Measurements from ENCODE around the gene PTBP3. TPM values are rescaled to one million over a fixed set of nuclear protein-coding genes. Genes with fewer than 3 reads are reported as not detected.

Gene PTBP3
- polyA plus RNA-seq, 2 donors, result 15.8 to 23.7 TPM

DNA sequence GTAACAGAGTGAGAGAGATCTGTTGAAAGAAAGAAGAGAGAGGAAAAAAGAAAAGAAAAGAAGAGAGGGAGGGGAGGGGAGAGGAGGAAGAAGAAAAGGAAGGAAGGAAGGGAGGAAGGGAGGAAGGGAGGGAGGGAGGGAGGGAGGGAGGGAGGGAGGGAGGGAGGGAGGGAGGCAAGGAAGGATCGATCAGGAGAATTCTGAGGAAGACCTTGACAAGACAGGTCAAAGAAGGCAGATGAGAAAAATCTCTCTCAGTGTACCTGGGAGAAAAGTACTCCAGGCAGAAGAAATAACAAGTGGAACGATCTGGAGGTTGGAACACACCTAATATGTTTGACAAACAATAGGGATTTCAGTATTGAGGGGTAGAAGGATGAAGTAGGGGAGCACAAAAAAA lies 93.7 kb downstream of the PTBP3 start:
- H3K4me1 ChIP-seq (ENCODE audit: control insufficient read depth in 2 of 2, insufficient read depth in 2 of 2, low read length in 1 of 2), result no peaks in the 10 kb centered on the region
- H3K36me3 ChIP-seq (ENCODE audit: control insufficient read depth in 2 of 2, insufficient read depth in 2 of 2, low read length in 1 of 2), result peaks cover 0 to 3% of the 10 kb centered on the region in 2 donors
- WGBS, 2 donors, result 82 to 89% methylated on average over 2 of the region's 2 CpGs
- H3K27me3 ChIP-seq (ENCODE audit: control insufficient read depth in 1 of 2, insufficient read depth in 2 of 2, low read length in 2 of 2), result no peaks in the 10 kb centered on the region
- H3K9me3 ChIP-seq (ENCODE audit: control insufficient read depth in 2 of 2, insufficient read depth in 1 of 2, low read depth in 1 of 2, low read length in 1 of 2), result no peaks in the 10 kb centered on the region
- no peak overlapping the region for H3K4me3 ChIP-seq (ENCODE audit: low read depth in 1 of 2, low read length in 2 of 2)
- no peak overlapping the region for H3K27ac ChIP-seq (ENCODE audit: low read depth in 2 of 2, low read length in 1 of 2)

DNA sequence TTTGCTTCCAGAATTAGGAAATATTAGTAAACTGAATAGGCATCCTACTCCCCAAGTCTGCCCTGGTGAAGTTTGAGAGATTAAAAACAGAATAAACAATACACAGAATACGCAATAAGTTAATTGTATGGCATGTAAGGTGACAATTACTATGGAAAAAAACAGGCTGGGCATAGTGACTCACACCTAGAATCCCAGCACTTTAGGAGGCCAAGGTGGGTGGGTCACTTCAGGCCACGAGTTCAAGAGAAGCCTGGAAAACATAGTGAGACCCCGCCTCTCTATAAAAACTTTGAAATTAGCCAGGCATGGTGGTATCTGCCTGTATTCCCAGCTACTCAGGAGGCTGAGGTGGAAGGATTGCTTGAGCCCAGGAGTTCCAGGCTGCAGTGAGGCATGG lies 94.1 kb downstream of the PTBP3 start:
- H3K9me3 ChIP-seq (ENCODE audit: control insufficient read depth in 2 of 2, insufficient read depth in 1 of 2, low read depth in 1 of 2, low read length in 1 of 2), result no peaks in the 10 kb centered on the region
- no peaks in the 10 kb centered on the region for H3K4me1 ChIP-seq (ENCODE audit: control insufficient read depth in 2 of 2, insufficient read depth in 2 of 2, low read length in 1 of 2)
- no peak overlapping the region for H3K27ac ChIP-seq (ENCODE audit: low read depth in 2 of 2, low read length in 1 of 2)
- 62 to 73% methylated on average over 3 of the region's 3 CpGs for WGBS, 2 donors
- no peaks in the 10 kb centered on the region for H3K27me3 ChIP-seq (ENCODE audit: control insufficient read depth in 1 of 2, insufficient read depth in 2 of 2, low read length in 2 of 2)
- no peak overlapping the region for H3K4me3 ChIP-seq (ENCODE audit: low read depth in 1 of 2, low read length in 2 of 2)
- peaks cover 0 to 3% of the 10 kb centered on the region in 2 donors for H3K36me3 ChIP-seq (ENCODE audit: control insufficient read depth in 2 of 2, insufficient read depth in 2 of 2, low read length in 1 of 2)

DNA sequence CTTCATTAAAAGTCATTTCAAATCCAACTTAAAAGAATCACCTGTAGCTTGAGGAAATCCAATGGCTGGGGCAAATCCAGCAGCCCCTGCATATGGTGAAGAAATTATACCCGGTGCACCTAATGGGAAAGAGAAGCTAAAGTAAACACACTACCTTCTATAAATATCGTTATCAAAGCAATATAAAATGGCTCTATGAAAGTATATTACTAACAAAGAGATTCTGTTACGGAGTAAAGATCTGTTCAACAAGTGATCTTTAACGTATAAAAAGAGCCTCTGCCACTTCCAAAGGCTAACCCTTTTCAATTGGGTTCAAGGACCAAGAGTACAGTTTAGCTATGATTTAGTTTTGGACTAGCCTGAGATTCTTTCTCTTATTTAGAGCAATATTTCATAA lies 98.6 kb downstream of the PTBP3 start:
- peaks cover 0 to 2% of the 10 kb centered on the region in 2 donors for H3K36me3 ChIP-seq (ENCODE audit: control insufficient read depth in 2 of 2, insufficient read depth in 2 of 2, low read length in 1 of 2)
- 76 to 85% methylated on average over 4 of the region's 4 CpGs for WGBS, 2 donors
- H3K9me3 ChIP-seq (ENCODE audit: control insufficient read depth in 2 of 2, insufficient read depth in 1 of 2, low read depth in 1 of 2, low read length in 1 of 2), result no peaks in the 10 kb centered on the region
- no peaks in the 10 kb centered on the region for H3K27me3 ChIP-seq (ENCODE audit: control insufficient read depth in 1 of 2, insufficient read depth in 2 of 2, low read length in 2 of 2)
- no peak overlapping the region for H3K4me3 ChIP-seq (ENCODE audit: low read depth in 1 of 2, low read length in 2 of 2)
- H3K27ac ChIP-seq (ENCODE audit: low read depth in 2 of 2, low read length in 1 of 2), result no peak overlapping the region
- H3K4me1 ChIP-seq (ENCODE audit: control insufficient read depth in 2 of 2, insufficient read depth in 2 of 2, low read length in 1 of 2), result no peaks in the 10 kb centered on the region

DNA sequence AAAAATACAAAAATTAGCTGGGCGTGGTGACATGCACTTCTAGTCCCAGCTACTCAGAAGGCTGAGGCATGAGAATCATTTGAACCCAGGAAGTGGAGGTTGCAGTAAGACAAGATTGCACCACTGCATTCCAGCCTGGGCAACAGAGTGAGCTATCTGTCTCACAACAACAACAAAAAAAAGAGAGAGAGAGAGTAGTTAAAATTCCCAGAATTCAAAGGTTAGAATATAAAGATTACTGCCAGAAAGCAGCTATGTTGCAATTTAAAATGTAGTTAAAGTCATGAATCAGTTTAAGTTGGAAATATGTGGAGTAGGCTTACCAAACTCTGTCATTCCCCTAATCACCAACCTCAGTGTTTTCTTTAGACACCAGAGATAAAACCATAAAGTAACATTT lies 99.7 kb downstream of the PTBP3 start:
- Histone ChIP-seq H3K27me3 (ENCODE audit: control insufficient read depth in 1 of 2, insufficient read depth in 2 of 2, low read length in 2 of 2) (no peaks in the 10 kb centered on the region), H3K4me1 (ENCODE audit: control insufficient read depth in 2 of 2, insufficient read depth in 2 of 2, low read length in 1 of 2) (no peaks in the 10 kb centered on the region), H3K36me3 (ENCODE audit: control insufficient read depth in 2 of 2, insufficient read depth in 2 of 2, low read length in 1 of 2) (peaks cover 0 to 3% of the 10 kb centered on the region in 2 donors), H3K27ac (ENCODE audit: low read depth in 2 of 2, low read length in 1 of 2) (no peak overlapping the region), H3K9me3 (ENCODE audit: control insufficient read depth in 2 of 2, insufficient read depth in 1 of 2, low read depth in 1 of 2, low read length in 1 of 2) (no peaks in the 10 kb centered on the region), H3K4me3 (ENCODE audit: low read depth in 1 of 2, low read length in 2 of 2) (no peak overlapping the region)
- 93 to 100% methylated on average over 1 of the region's 1 CpG for WGBS, 2 donors

DNA sequence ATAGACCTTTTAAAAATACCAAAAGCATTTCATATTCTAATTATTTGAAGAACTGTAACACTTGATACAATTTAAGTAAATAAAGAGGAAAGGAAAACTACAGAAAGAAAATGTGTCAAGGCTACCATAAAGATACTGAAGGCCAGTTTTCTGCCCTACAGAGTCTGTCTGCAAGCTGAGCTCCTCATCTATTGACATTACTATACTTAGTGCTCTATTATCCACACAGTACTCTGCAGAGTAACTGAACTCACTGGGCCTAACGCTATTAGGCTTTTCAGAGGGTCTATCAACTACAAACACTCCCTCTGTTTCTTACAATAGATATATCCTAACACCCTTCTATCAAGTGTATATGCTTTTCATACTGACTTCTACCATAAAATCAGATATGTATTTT lies 101.2 kb downstream of the PTBP3 start:
- Histone ChIP-seq H3K27me3 (ENCODE audit: control insufficient read depth in 1 of 2, insufficient read depth in 2 of 2, low read length in 2 of 2) (no peaks in the 10 kb centered on the region), H3K27ac (ENCODE audit: low read depth in 2 of 2, low read length in 1 of 2) (no peak overlapping the region), H3K36me3 (ENCODE audit: control insufficient read depth in 2 of 2, insufficient read depth in 2 of 2, low read length in 1 of 2) (peaks cover 0 to 6% of the 10 kb centered on the region in 2 donors), H3K4me1 (ENCODE audit: control insufficient read depth in 2 of 2, insufficient read depth in 2 of 2, low read length in 1 of 2) (no peaks in the 10 kb centered on the region), H3K9me3 (ENCODE audit: control insufficient read depth in 2 of 2, insufficient read depth in 1 of 2, low read depth in 1 of 2, low read length in 1 of 2) (no peaks in the 10 kb centered on the region), H3K4me3 (ENCODE audit: low read depth in 1 of 2, low read length in 2 of 2) (no peak overlapping the region)
- WGBS, 2 donors, result 89 to 90% methylated on average over 1 of the region's 1 CpG

DNA sequence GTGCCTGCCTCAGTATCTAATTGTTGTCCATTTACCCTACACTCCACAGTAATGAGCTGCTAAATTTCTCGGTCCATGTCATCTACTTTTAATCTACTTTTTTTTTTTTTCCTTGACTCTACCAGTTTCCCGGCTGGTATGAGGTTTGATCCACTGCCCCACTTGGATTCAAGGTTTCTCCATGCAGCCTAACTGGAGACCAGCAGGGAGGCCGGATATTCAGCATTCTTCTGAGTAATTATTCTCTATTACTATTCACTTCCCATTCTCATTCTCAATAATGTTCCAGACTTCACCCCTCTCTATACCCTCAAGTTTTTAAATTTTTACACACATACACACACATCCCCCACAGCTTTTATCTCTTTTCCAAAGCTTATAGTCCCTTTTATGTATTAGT lies 107.3 kb downstream of the PTBP3 start:
- Histone ChIP-seq H3K27me3 (ENCODE audit: control insufficient read depth in 1 of 2, insufficient read depth in 2 of 2, low read length in 2 of 2) (no peaks in the 10 kb centered on the region), H3K36me3 (ENCODE audit: control insufficient read depth in 2 of 2, insufficient read depth in 2 of 2, low read length in 1 of 2) (peaks cover 5 to 6% of the 10 kb centered on the region in 2 donors), H3K4me1 (ENCODE audit: control insufficient read depth in 2 of 2, insufficient read depth in 2 of 2, low read length in 1 of 2) (no peaks in the 10 kb centered on the region), H3K9me3 (ENCODE audit: control insufficient read depth in 2 of 2, insufficient read depth in 1 of 2, low read depth in 1 of 2, low read length in 1 of 2) (no peaks in the 10 kb centered on the region), H3K27ac (ENCODE audit: low read depth in 2 of 2, low read length in 1 of 2) (no peak overlapping the region), H3K4me3 (ENCODE audit: low read depth in 1 of 2, low read length in 2 of 2) (no peak overlapping the region)
- WGBS, 2 donors, result 70 to 72% methylated on average over 3 of the region's 3 CpGs

DNA sequence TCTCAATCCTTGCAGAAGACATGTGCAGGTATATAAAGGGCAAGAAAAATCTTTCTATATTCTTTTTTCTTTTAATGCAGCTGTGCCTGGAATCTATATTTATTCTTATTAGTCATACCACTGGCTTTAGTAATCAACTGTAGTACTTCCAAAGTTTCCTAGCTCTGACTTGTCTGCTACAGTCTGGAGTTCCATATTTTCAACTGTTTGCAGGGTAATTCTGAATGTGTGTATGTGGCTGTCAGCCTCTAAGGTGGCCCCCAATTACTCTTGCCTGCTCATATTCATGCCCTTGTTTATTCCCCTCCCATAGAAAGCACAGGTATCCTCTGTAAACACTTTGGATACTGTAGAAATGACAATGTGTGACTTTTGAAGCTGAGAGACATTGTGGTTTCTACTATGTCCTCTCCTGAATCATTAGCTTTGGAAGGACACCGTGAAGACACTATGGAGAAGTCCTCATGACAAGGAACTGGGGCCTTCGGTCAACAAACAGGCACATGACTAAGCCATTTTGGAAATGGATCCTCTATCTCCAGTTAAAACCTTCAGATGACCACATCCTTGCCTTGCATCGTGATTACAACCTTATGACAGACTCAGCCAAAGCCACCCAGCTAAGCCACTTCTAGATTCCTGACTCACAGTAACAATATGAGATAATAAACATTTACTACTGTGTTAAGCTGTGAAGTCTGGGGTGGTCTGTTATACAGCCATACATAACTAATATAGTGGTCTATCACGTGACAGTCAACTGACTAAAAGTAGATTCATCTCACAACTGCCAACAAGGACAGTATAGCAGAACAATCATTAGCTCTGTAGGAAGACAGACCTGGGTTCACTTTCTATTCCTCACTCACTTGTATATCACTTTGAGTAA lies 108.8 kb downstream of the PTBP3 start:
- Histone ChIP-seq H3K9me3 (ENCODE audit: control insufficient read depth in 2 of 2, insufficient read depth in 1 of 2, low read depth in 1 of 2, low read length in 1 of 2) (no peaks in the 10 kb centered on the region), H3K4me1 (ENCODE audit: control insufficient read depth in 2 of 2, insufficient read depth in 2 of 2, low read length in 1 of 2) (no peaks in the 10 kb centered on the region), H3K36me3 (ENCODE audit: control insufficient read depth in 2 of 2, insufficient read depth in 2 of 2, low read length in 1 of 2) (peaks cover 4 to 5% of the 10 kb centered on the region in 2 donors)

DNA sequence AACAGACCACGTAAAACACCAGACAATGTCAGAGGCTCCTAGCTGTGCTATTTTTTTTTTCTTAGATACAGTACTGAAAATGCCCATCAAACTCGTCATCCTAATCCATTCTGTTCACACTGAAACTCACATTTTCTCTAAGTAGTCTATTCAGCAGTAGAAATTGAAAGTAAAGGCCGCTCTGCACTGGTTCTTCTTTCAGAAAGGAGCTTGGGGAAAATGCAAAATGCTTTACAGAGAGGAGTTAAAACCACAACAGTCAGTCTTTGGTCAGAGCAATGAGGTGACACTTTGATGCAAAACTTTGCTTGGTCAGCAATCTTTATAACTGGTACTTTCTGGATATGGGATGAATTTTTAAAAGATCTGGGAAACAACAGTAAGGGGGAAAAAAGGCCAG lies 114.5 kb downstream of the PTBP3 start:
- WGBS, 2 donors, result 74 to 81% methylated on average over 3 of the region's 3 CpGs
- Histone ChIP-seq H3K4me3 (ENCODE audit: low read depth in 1 of 2, low read length in 2 of 2) (no peak overlapping the region), H3K27ac (ENCODE audit: low read depth in 2 of 2, low read length in 1 of 2) (no peak overlapping the region), H3K9me3 (ENCODE audit: control insufficient read depth in 2 of 2, insufficient read depth in 1 of 2, low read depth in 1 of 2, low read length in 1 of 2) (no peaks in the 10 kb centered on the region), H3K4me1 (ENCODE audit: control insufficient read depth in 2 of 2, insufficient read depth in 2 of 2, low read length in 1 of 2) (no peaks in the 10 kb centered on the region), H3K36me3 (ENCODE audit: control insufficient read depth in 2 of 2, insufficient read depth in 2 of 2, low read length in 1 of 2) (peaks cover 2 to 3% of the 10 kb centered on the region in 2 donors), H3K27me3 (ENCODE audit: control insufficient read depth in 1 of 2, insufficient read depth in 2 of 2, low read length in 2 of 2) (no peaks in the 10 kb centered on the region)

More for the DNA sequence above, 108.8 kb downstream of the PTBP3 start:
- Histone ChIP-seq H3K27ac (ENCODE audit: low read depth in 2 of 2, low read length in 1 of 2) (peak overlapping the region; percentile 73 to 75), H3K4me3 (ENCODE audit: low read depth in 1 of 2, low read length in 2 of 2) (no peak overlapping the region), H3K27me3 (ENCODE audit: control insufficient read depth in 1 of 2, insufficient read depth in 2 of 2, low read length in 2 of 2) (no peaks in the 10 kb centered on the region)
- 62 to 75% methylated on average over 4 of the region's 4 CpGs for WGBS, 2 donors

DNA sequence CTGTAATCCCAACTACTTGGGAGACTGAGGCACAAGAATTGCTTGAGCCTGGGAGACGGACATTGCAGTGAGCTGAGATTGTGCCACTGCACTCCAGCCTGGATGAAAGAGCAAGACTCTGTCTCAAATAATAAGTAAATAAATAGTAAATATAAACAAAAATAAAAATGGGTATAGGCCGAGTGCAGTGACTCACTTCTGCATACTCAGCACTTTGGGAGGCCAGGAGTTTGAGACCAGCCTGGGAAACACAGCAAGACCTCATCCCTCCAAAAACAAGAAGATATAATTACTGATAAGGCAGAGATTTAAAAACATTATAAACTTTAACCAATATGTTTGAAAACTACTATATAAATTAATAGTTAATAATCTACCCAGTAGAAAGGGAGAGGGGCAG lies 120.5 kb downstream of the PTBP3 start:
- 89 to 93% methylated on average over 2 of the region's 2 CpGs for WGBS, 2 donors

DNA sequence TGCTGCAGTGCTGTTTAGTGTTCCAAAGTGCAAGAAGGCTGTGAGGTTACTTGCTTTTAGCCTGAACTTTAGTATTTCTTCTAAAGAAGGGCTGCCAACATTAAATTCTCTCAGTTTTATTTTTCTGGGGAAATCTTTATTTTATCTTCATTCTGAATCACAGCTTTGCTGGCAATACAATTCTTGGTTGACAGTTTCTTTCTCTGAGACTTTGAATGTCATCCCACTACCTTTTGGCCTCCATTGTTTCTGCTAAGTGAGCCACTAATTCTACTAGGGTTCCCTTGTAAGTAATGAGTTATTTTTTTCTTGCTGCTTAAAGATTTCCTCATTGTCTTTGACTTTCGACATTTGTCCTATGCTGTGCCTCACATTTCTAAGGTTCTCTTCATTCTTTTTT lies 126.0 kb downstream of the PTBP3 start:
- Histone ChIP-seq H3K27me3 (ENCODE audit: control insufficient read depth in 1 of 2, insufficient read depth in 2 of 2, low read length in 2 of 2) (no peaks in the 10 kb centered on the region), H3K4me1 (ENCODE audit: control insufficient read depth in 2 of 2, insufficient read depth in 2 of 2, low read length in 1 of 2) (no peaks in the 10 kb centered on the region), H3K4me3 (ENCODE audit: low read depth in 1 of 2, low read length in 2 of 2) (no peak overlapping the region), H3K9me3 (ENCODE audit: control insufficient read depth in 2 of 2, insufficient read depth in 1 of 2, low read depth in 1 of 2, low read length in 1 of 2) (no peaks in the 10 kb centered on the region), H3K27ac (ENCODE audit: low read depth in 2 of 2, low read length in 1 of 2) (no peak overlapping the region), H3K36me3 (ENCODE audit: control insufficient read depth in 2 of 2, insufficient read depth in 2 of 2, low read length in 1 of 2) (peaks cover 0 to 7% of the 10 kb centered on the region in 2 donors)
- 97 to 100% methylated on average over 1 of the region's 1 CpG for WGBS, 2 donors

More for the DNA sequence above, 120.5 kb downstream of the PTBP3 start:
- Histone ChIP-seq H3K9me3 (ENCODE audit: control insufficient read depth in 2 of 2, insufficient read depth in 1 of 2, low read depth in 1 of 2, low read length in 1 of 2) (no peaks in the 10 kb centered on the region), H3K4me1 (ENCODE audit: control insufficient read depth in 2 of 2, insufficient read depth in 2 of 2, low read length in 1 of 2) (no peaks in the 10 kb centered on the region), H3K27ac (ENCODE audit: low read depth in 2 of 2, low read length in 1 of 2) (no peak overlapping the region), H3K36me3 (ENCODE audit: control insufficient read depth in 2 of 2, insufficient read depth in 2 of 2, low read length in 1 of 2) (peaks cover 2 to 8% of the 10 kb centered on the region in 2 donors), H3K27me3 (ENCODE audit: control insufficient read depth in 1 of 2, insufficient read depth in 2 of 2, low read length in 2 of 2) (no peaks in the 10 kb centered on the region), H3K4me3 (ENCODE audit: low read depth in 1 of 2, low read length in 2 of 2) (no peak overlapping the region)
